H9 (cell line): Measurements from ENCODE around the gene SREK1IP1. TPM values are rescaled to one million over a fixed set of nuclear protein-coding genes. Genes with fewer than 3 reads are reported as not detected.

Source experiments
- DNase-seq: peaks from one replicate; pipeline ENCODE4 v3.0.0-alpha.2; 2017
- H2AFZ ChIP-seq: one replicate; pipeline ENCODE4 v1.6.1; 2013; ENCODE audit warnings: mild to moderate bottlenecking, low read length, control low read depth, moderate library complexity
- H2AK5ac ChIP-seq: 2 replicates; pipeline ENCODE4 v1.6.1; 2013; ENCODE audit warnings: low read length, control low read depth, mixed read lengths; ENCODE audit not compliant: insufficient read length
- H2BK120ac ChIP-seq: one replicate; pipeline ENCODE4 v1.6.1; 2013; ENCODE audit warnings: low read depth, mild to moderate bottlenecking, low read length, control low read depth, inconsistent platforms; ENCODE audit not compliant: poor library complexity, severe bottlenecking
- H2BK12ac ChIP-seq: 2 replicates; pipeline ENCODE4 v1.6.1; 2013; ENCODE audit warnings: low read length, control low read depth, mixed read lengths, low read depth; ENCODE audit not compliant: insufficient read length
- H2BK15ac ChIP-seq: 2 replicates; pipeline ENCODE4 v1.6.1; 2013; ENCODE audit warnings: low read depth, low read length, control low read depth
- H2BK20ac ChIP-seq: one replicate; pipeline ENCODE4 v1.6.1; 2013; ENCODE audit warnings: low read depth, mild to moderate bottlenecking, low read length, control low read depth, inconsistent platforms; ENCODE audit not compliant: poor library complexity, severe bottlenecking
- H2BK5ac ChIP-seq: 2 replicates; pipeline ENCODE4 v1.6.1; 2013; ENCODE audit warnings: low read length, control low read depth, mixed read lengths; ENCODE audit not compliant: insufficient read length
- H3K14ac ChIP-seq: 2 replicates; pipeline ENCODE4 v1.6.1; 2013; ENCODE audit warnings: low read length, control low read depth; ENCODE audit not compliant: insufficient read depth
- H3K18ac ChIP-seq: 2 replicates; pipeline ENCODE4 v1.6.1; 2013; ENCODE audit warnings: low read depth, mild to moderate bottlenecking, mixed read lengths, low read length, control low read depth; ENCODE audit not compliant: insufficient read length
- H3K23ac ChIP-seq: 2 replicates; pipeline ENCODE4 v1.6.1; 2013; ENCODE audit warnings: low read length, control low read depth, mixed read lengths, low read depth; ENCODE audit not compliant: insufficient read length
- H3K23me2 ChIP-seq: 2 replicates; pipeline ENCODE4 v1.6.1; 2013; ENCODE audit warnings: low read depth, mild to moderate bottlenecking, mixed read lengths, low read length, control low read depth; ENCODE audit not compliant: insufficient read length, poor library complexity, severe bottlenecking
- H3K27ac ChIP-seq: 2 replicates; pipeline ENCODE4 v1.5.1; 2013; ENCODE audit warnings: low read length, control low read depth, mixed read lengths, low read depth; ENCODE audit not compliant: insufficient read length
- H3K27me3 ChIP-seq: 2 replicates; pipeline ENCODE4 v1.6.1; 2013; ENCODE audit warnings: low read length, control low read depth, inconsistent platforms; ENCODE audit not compliant: insufficient read depth
- H3K4ac ChIP-seq: 2 replicates; pipeline ENCODE4 v1.6.1; 2013; ENCODE audit warnings: low read depth, mild to moderate bottlenecking, control low read depth, inconsistent platforms, low read length, moderate library complexity
- H3K4me1 ChIP-seq: 2 replicates; pipeline ENCODE4 v1.6.1; 2013; ENCODE audit warnings: low read length, control low read depth, inconsistent platforms; ENCODE audit not compliant: insufficient read depth
- H3K4me2 ChIP-seq: 2 replicates; pipeline ENCODE4 v1.6.1; 2013; ENCODE audit warnings: low read length, control low read depth, mixed read lengths; ENCODE audit not compliant: insufficient read length, insufficient read depth
- H3K56ac ChIP-seq: 2 replicates; pipeline ENCODE4 v1.6.1; 2013; ENCODE audit warnings: low read depth, mild to moderate bottlenecking, mixed read lengths, low read length, control low read depth; ENCODE audit not compliant: insufficient read length
- H3K79me1 ChIP-seq: 2 replicates; pipeline ENCODE4 v1.6.1; 2013; ENCODE audit warnings: low read depth, mild to moderate bottlenecking, moderate library complexity, low read length, control low read depth, inconsistent platforms; ENCODE audit not compliant: insufficient read depth, poor library complexity, severe bottlenecking
- H3K79me2 ChIP-seq: 2 replicates; pipeline ENCODE4 v1.6.1; 2013; ENCODE audit warnings: low read length, control low read depth, inconsistent platforms; ENCODE audit not compliant: insufficient read depth
- H3K9ac ChIP-seq: 2 replicates; pipeline ENCODE4 v1.6.1; 2013; ENCODE audit warnings: low read length, control low read depth, mixed read lengths; ENCODE audit not compliant: insufficient read length; ENCODE audit errors: extremely low read depth
- H3K9me3 ChIP-seq: one replicate; pipeline ENCODE4 v1.6.1; 2013; ENCODE audit warnings: low read depth, low read length, inconsistent platforms; ENCODE audit not compliant: control insufficient read depth
- H3T11ph ChIP-seq: one replicate; pipeline ENCODE4 v1.6.1; 2013; ENCODE audit warnings: mild to moderate bottlenecking, low read length, control low read depth, inconsistent platforms
- H4K20me1 ChIP-seq: one replicate; pipeline ENCODE4 v1.6.1; 2013; ENCODE audit not compliant: control insufficient read depth, insufficient read length, insufficient read depth
- H4K5ac ChIP-seq: 2 replicates; pipeline ENCODE4 v1.6.1; 2013; ENCODE audit warnings: low read depth, mild to moderate bottlenecking, mixed read lengths, low read length, control low read depth; ENCODE audit not compliant: insufficient read length
- H4K8ac ChIP-seq: replicated peaks from 2 replicates; pipeline ENCODE4 v1.6.1; 2013; ENCODE audit warnings: low read length, control low read depth, mixed read lengths, low read depth; ENCODE audit not compliant: insufficient read length
- H4K91ac ChIP-seq: 2 replicates; pipeline ENCODE4 v1.6.1; 2013; ENCODE audit warnings: low read depth, mild to moderate bottlenecking, moderate library complexity, mixed read lengths, low read length, control low read depth; ENCODE audit not compliant: insufficient read length
- H3K27ac Mint-ChIP-seq, 3 experiments: 2 replicates in 2 of 3; 3 replicates in 1 of 3; pipeline ENCODE4 v1.8.0; 2020 to 2021; ENCODE audit warnings: mixed read lengths in 3 of 3, mild to moderate bottlenecking in 1 of 3, moderate library complexity in 1 of 3
- H3K27me3 Mint-ChIP-seq: 2 replicates; pipeline ENCODE4 v1.8.0; 2021; ENCODE audit warnings: low read depth, mild to moderate bottlenecking, moderate library complexity, mixed read lengths
- H3K36me3 Mint-ChIP-seq, 3 experiments: 2 replicates in 2 of 3; 3 replicates in 1 of 3; pipeline ENCODE4 v1.8.0; 2020 to 2021; ENCODE audit warnings: low read depth in 3 of 3, mixed read lengths in 3 of 3; ENCODE audit not compliant: insufficient read depth in 1 of 3
- H3K4me1 Mint-ChIP-seq, 2 experiments: 2 replicates each; pipeline ENCODE4 v1.8.0; 2020; ENCODE audit warnings: mixed read lengths in 2 of 2
- H3K4me3 Mint-ChIP-seq, 2 experiments: 2 replicates in 1 of 2; 3 replicates in 1 of 2; pipeline ENCODE4 v1.8.0; 2020 to 2021; ENCODE audit warnings: mild to moderate bottlenecking in 2 of 2, mixed read lengths in 2 of 2, moderate library complexity in 1 of 2
- H3K9me3 Mint-ChIP-seq, 2 experiments: 2 replicates in 1 of 2; 3 replicates in 1 of 2; pipeline ENCODE4 v1.8.0; 2020; ENCODE audit warnings: mild to moderate bottlenecking in 2 of 2, mixed read lengths in 2 of 2, moderate library complexity in 1 of 2
- CTCF ChIP-seq: fragments of 200-600 bp; sonication (generic); conservative IDR thresholded peaks from 3 replicates; pipeline ENCODE4 v1.8.0; 2021; ENCODE audit warnings: antibody characterized with exemption, mild to moderate bottlenecking
- WGBS: extraction: QIAGEN DNeasy Blood & Tissue Kit; methylation state at CpG from one replicate; pipeline ENCODE4 v1.1.7; 2013; ENCODE audit warnings: missing lambda C conversion rate, low lambda C conversion rate, mixed read lengths; ENCODE audit not compliant: insufficient read length; ENCODE audit errors: extremely low coverage; 5-methylcytosine and 5-hydroxymethylcytosine counted together
- total RNA-seq: library from RNA; stranded (reverse); gene quantifications from 2 replicates; pipeline ENCODE4 v1.2.1, GENCODE V29; 2021

The SREK1IP1 gene
- total RNA-seq, 1 experiment from 2014 or later = 28.6 TPM

- H2BK12ac ChIP-seq = no peak overlapping the region
- H3K56ac ChIP-seq = no peak overlapping the region
- H4K20me1 ChIP-seq = no peaks in the 10 kb centered on the region
- no peaks in the 10 kb centered on the region for H3K9me3 ChIP-seq
- no peak overlapping the region for H4K8ac ChIP-seq
- no peaks in the 10 kb centered on the region for H3K27me3 ChIP-seq
- no peak overlapping the region for H2BK15ac ChIP-seq
- no peak overlapping the region for H2BK20ac ChIP-seq
- H2BK5ac ChIP-seq = no peak overlapping the region
- no CpG with 5 or more reads among the region's 2 CpGs for WGBS
- no peak overlapping the region for H3K14ac ChIP-seq
- no peak overlapping the region for H3T11ph ChIP-seq
- no peak for TF ChIP-seq CTCF
- peaks cover 0 to 3% of the 10 kb centered on the region in 2 experiments; a peak in 2 of 5 replicates for H3K9me3 Mint-ChIP-seq
- H3K4me1 ChIP-seq = no peaks in the 10 kb centered on the region
- no peaks in the 10 kb centered on the region for H3K79me2 ChIP-seq
- H2BK120ac ChIP-seq = no peak overlapping the region
- H3K27ac Mint-ChIP-seq = no peak overlapping the region
- H3K36me3 Mint-ChIP-seq = peaks cover 1 to 8% (median 7%) of the 10 kb centered on the region in 3 experiments; a peak in 6 of 7 replicates
- H3K4me2 ChIP-seq = no peak overlapping the region
- no peak overlapping the region for H2AFZ ChIP-seq
- H3K23ac ChIP-seq = no peak overlapping the region
- DNase-seq = no peak
- no peaks in the 10 kb centered on the region for H3K23me2 ChIP-seq
- H3K4me1 Mint-ChIP-seq = peaks cover 3% of the 10 kb centered on the region in 2 experiments; a peak in 1 of 4 replicates
- no peak overlapping the region for H3K18ac ChIP-seq
- no peak overlapping the region for H4K91ac ChIP-seq
- H3K27me3 Mint-ChIP-seq = no peaks in the 10 kb centered on the region
- H3K27ac ChIP-seq = no peak overlapping the region
- H3K79me1 ChIP-seq = no peaks in the 10 kb centered on the region
- H2AK5ac ChIP-seq = no peak overlapping the region
- no peak overlapping the region for H3K4ac ChIP-seq
- H3K4me3 Mint-ChIP-seq = no peak overlapping the region
- no peak overlapping the region for H4K5ac ChIP-seq
- no peak overlapping the region for H3K9ac ChIP-seq
Observed at GRCh38 chr5:64800926-64801325, 32.4 kb upstream of the SREK1IP1 start.
